Measurements from ENCODE around the gene NKAIN2. TPM values are rescaled to one million over a fixed set of nuclear protein-coding genes. Genes with fewer than 3 reads are reported as not detected.
A peak's percentile ranks its signal among the peaks of the same experiment; 100 is the strongest.

The NKAIN2 gene
- total RNA-seq, 1 donor from 2014 or later, result 4.0 TPM

DNA sequence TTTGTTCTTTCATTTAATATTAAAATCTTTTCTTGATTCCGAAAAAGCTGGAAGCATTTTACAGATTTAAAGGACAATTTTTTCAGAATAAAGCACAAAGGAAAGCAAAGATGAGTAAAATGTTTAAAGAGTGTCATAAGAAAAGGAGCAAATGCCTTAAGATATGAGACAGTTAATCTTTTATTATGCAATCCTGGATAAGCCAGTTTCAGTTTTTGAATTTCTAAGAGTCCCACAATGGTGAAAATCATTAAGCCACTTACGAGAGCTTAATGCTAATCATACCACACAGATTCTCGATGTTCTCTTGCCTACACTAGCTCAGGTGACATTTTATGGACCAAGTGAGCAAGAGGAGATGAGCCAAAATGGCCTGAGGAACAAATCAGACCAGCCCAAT, 1054.9 kb downstream of the NKAIN2 start:
- no peak for DNase-seq (ENCODE audit: low spot score)
- Mint-ChIP-seq H3K4me1 (ENCODE audit: low read depth) (peaks cover under 1% of the 10 kb centered on the region), H3K27ac (ENCODE audit: unreplicated experiment) (no peak overlapping the region), H3K36me3 (ENCODE audit: low read depth) (no peaks in the 10 kb centered on the region), H3K4me3 (ENCODE audit: unreplicated experiment) (no peak overlapping the region), H3K9me3 (ENCODE audit: low read depth) (no peaks in the 10 kb centered on the region), H3K27me3 (ENCODE audit: low read depth) (no peaks in the 10 kb centered on the region)
- TF ChIP-seq, protein P1, sequence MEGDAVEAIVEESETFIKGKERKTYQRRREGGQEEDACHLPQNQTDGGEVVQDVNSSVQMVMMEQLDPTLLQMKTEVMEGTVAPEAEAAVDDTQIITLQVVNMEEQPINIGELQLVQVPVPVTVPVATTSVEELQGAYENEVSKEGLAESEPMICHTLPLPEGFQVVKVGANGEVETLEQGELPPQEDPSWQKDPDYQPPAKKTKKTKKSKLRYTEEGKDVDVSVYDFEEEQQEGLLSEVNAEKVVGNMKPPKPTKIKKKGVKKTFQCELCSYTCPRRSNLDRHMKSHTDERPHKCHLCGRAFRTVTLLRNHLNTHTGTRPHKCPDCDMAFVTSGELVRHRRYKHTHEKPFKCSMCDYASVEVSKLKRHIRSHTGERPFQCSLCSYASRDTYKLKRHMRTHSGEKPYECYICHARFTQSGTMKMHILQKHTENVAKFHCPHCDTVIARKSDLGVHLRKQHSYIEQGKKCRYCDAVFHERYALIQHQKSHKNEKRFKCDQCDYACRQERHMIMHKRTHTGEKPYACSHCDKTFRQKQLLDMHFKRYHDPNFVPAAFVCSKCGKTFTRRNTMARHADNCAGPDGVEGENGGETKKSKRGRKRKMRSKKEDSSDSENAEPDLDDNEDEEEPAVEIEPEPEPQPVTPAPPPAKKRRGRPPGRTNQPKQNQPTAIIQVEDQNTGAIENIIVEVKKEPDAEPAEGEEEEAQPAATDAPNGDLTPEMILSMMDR (IDR thresholded peaks at IDR 0.05), result no peak

DNA sequence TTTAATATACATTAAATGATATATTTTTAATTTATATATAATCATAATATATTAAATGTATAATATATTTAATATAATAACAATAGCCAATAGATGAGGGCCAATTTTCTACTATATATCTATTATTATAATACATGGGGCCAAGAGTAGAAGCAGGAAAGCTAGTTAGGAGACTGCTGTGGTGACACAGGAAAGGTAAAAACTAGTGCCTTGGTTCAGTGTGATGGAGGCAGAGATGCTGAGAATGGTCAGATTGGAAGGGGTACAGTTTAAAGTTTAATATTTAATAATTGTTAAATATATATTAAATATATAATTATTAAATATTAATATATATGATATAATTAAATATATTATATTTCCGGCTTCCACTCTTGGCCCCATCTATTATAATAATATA, 1055.7 kb downstream of the NKAIN2 start:
- no peaks in the 10 kb centered on the region for H3K9me3 Mint-ChIP-seq (ENCODE audit: low read depth)
- TF ChIP-seq, protein P1 (IDR thresholded peaks at IDR 0.05), result no peak
- H3K36me3 Mint-ChIP-seq (ENCODE audit: low read depth), result no peaks in the 10 kb centered on the region
- no peak for DNase-seq (ENCODE audit: low spot score)
- no peak overlapping the region for H3K27ac Mint-ChIP-seq (ENCODE audit: unreplicated experiment)
- no peak overlapping the region for H3K4me3 Mint-ChIP-seq (ENCODE audit: unreplicated experiment)
- no peaks in the 10 kb centered on the region for H3K27me3 Mint-ChIP-seq (ENCODE audit: low read depth)
- H3K4me1 Mint-ChIP-seq (ENCODE audit: low read depth), result peaks cover 3% of the 10 kb centered on the region

DNA sequence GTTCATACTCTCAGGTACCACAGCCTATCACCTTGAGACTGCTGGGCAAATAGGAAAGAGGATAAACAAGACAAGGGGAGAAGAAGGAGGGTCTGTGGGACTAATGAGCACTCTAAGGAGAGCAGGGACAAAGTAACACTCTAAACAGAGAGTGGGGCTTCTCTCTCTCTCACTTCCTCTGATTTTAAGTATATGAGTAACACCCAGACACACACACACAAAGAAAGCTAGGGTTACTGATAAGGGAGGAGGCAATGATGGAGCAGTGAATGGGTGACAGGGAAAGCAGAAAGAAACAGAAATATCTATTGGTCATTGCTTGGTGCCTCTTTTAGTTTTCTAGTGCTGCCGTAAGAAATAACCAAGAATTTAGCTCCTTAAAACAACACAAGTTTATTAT, 1062.4 kb downstream of the NKAIN2 start:
- Mint-ChIP-seq H3K4me3 (ENCODE audit: unreplicated experiment) (no peak overlapping the region), H3K27me3 (ENCODE audit: low read depth) (no peaks in the 10 kb centered on the region)
- no peak for DNase-seq (ENCODE audit: low spot score)

DNA sequence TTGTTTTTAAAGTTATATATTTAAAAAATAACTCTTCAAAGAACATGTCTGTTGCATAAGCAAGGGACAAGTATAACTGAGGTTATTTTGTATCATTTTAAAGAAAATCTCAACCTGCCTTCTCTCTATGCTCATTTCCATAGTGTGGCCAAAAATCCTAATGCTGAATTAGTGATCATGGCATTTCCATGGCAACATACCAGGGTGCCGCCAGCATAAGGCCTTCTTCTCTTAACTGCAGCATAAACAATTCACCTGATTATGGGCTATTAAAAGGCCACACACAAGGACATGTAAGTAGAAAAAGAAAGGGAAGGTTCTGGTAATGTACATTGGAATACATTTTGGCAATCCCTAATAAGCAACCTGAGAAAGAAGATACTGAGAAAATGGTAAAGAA, 1063.5 kb downstream of the NKAIN2 start:
- no peak for DNase-seq (ENCODE audit: low spot score)
- no peak overlapping the region for H3K4me3 Mint-ChIP-seq (ENCODE audit: unreplicated experiment)
- H3K9me3 Mint-ChIP-seq (ENCODE audit: low read depth), result no peaks in the 10 kb centered on the region
- H3K4me1 Mint-ChIP-seq (ENCODE audit: low read depth), result peaks cover 53% of the 10 kb centered on the region
- H3K27me3 Mint-ChIP-seq (ENCODE audit: low read depth), result no peaks in the 10 kb centered on the region
- no peaks in the 10 kb centered on the region for H3K36me3 Mint-ChIP-seq (ENCODE audit: low read depth)
- H3K27ac Mint-ChIP-seq (ENCODE audit: unreplicated experiment), result no peak overlapping the region
- TF ChIP-seq, protein P1 (IDR thresholded peaks at IDR 0.05), result no peak

More for the DNA sequence above, 1062.4 kb downstream of the NKAIN2 start:
- H3K9me3 Mint-ChIP-seq (ENCODE audit: low read depth), result no peaks in the 10 kb centered on the region
- TF ChIP-seq, protein P1 (IDR thresholded peaks at IDR 0.05), result no peak
- peaks cover 48% of the 10 kb centered on the region for H3K4me1 Mint-ChIP-seq (ENCODE audit: low read depth)
- no peak overlapping the region for H3K27ac Mint-ChIP-seq (ENCODE audit: unreplicated experiment)
- H3K36me3 Mint-ChIP-seq (ENCODE audit: low read depth), result no peaks in the 10 kb centered on the region

DNA sequence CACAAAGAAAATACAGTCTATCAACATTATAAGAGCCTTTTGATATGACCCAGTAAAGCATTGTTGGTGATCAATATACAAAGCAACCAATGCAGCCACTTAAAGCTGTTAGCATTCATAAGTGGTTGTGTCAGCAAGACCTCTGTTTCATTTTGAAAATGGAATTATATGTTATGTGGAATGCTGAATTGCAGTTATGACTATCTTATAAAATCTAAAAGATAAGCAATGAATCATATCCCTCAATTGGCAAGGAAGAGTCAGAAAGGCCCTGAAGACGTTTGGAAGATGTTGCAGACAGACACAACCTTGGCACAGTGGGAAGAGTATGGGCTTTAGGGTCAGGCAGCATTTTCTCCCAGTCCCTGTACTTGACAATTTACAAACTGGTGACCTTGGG, 1064.8 kb downstream of the NKAIN2 start:
- peak overlapping the region; percentile 30 for H3K27ac Mint-ChIP-seq (ENCODE audit: unreplicated experiment)

More for the DNA sequence above, 1064.8 kb downstream of the NKAIN2 start:
- H3K9me3 Mint-ChIP-seq (ENCODE audit: low read depth), result no peaks in the 10 kb centered on the region
- peaks cover 57% of the 10 kb centered on the region for H3K4me1 Mint-ChIP-seq (ENCODE audit: low read depth)
- H3K36me3 Mint-ChIP-seq (ENCODE audit: low read depth), result no peaks in the 10 kb centered on the region
- H3K27me3 Mint-ChIP-seq (ENCODE audit: low read depth), result no peaks in the 10 kb centered on the region
- TF ChIP-seq, protein P1 (IDR thresholded peaks at IDR 0.05), result no peak
- no peak for DNase-seq (ENCODE audit: low spot score)
- H3K4me3 Mint-ChIP-seq (ENCODE audit: unreplicated experiment), result no peak overlapping the region
